WTC11 (cell line): ENCODE data around the gene GPC6. TPM values are rescaled to one million over a fixed set of nuclear protein-coding genes. Genes with fewer than 3 reads are reported as not detected.

Experiments used
- ATAC-seq: fragments of 200-7000 bp; cut with Tn5 transposase; 2 replicates; pipeline ENCODE4 v1.10.0; 2021; ENCODE audit warnings: mild to moderate bottlenecking, moderate library complexity
- CTCF ChIA-PET: fragments of 300-600 bp; sonication (Branson Sonifier 250); formaldehyde crosslinking; loops from one replicate; lab custom pipeline; 2021; ENCODE audit warnings: antibody characterized with exemption; lab: Charles Lee
- POLR2A ChIA-PET: fragments of 350-600 bp; sonication (Branson Sonifier 250); formaldehyde crosslinking; loops from one replicate; lab custom pipeline; 2021; ENCODE audit warnings: antibody characterized with exemption; lab: Charles Lee
- DNase-seq: peaks from one replicate; pipeline ENCODE4 v3.0.0; 2021; ENCODE audit warnings: low spot score
- H3K27ac Mint-ChIP-seq: 2 replicates; pipeline ENCODE4 v1.8.0; 2021; ENCODE audit warnings: mixed read lengths
- H3K27me3 Mint-ChIP-seq: 2 replicates; pipeline ENCODE4 v1.8.0; 2021; ENCODE audit warnings: low read depth, mild to moderate bottlenecking, moderate library complexity, mixed read lengths
- H3K36me3 Mint-ChIP-seq: 2 replicates; pipeline ENCODE4 v1.8.0; 2021; ENCODE audit warnings: mixed read lengths
- H3K4me1 Mint-ChIP-seq: 2 replicates; pipeline ENCODE4 v1.8.0; 2022; ENCODE audit warnings: mixed read lengths
- H3K4me3 Mint-ChIP-seq: 2 replicates; pipeline ENCODE4 v1.8.0; 2021; ENCODE audit warnings: mild to moderate bottlenecking, moderate library complexity, mixed read lengths
- H3K9me3 Mint-ChIP-seq: 2 replicates; pipeline ENCODE4 v1.8.0; 2021; ENCODE audit warnings: mixed read lengths
- AFF4 ChIP-seq: sonication (generic); formaldehyde crosslinking; IDR thresholded peaks from 2 replicates; pipeline ENCODE4 v1.8.1; 2023; ENCODE audit warnings: mild to moderate bottlenecking, missing genetic modification reagents, borderline replicate concordance
- ARID4B ChIP-seq: sonication (generic); formaldehyde crosslinking; IDR thresholded peaks from 2 replicates; pipeline ENCODE4 v1.8.0; 2023; ENCODE audit warnings: missing genetic modification reagents, mild to moderate bottlenecking, borderline replicate concordance
- CBFB ChIP-seq: sonication (generic); formaldehyde crosslinking; IDR thresholded peaks from 2 replicates; pipeline ENCODE4 v1.8.1; 2022; ENCODE audit warnings: mild to moderate bottlenecking, low read depth, missing genetic modification reagents
- CREM ChIP-seq: sonication (generic); formaldehyde crosslinking; IDR thresholded peaks from 2 replicates; pipeline ENCODE4 v1.8.1; 2022; ENCODE audit warnings: mild to moderate bottlenecking, missing genetic modification reagents, moderate library complexity
- E2F4 ChIP-seq: sonication (generic); formaldehyde crosslinking; IDR thresholded peaks from 2 replicates; pipeline ENCODE4 v1.8.1; 2022; ENCODE audit warnings: low read depth, mild to moderate bottlenecking, moderate library complexity, missing genetic modification reagents, borderline replicate concordance
- ESRRA ChIP-seq: sonication (generic); formaldehyde crosslinking; IDR thresholded peaks from 2 replicates; pipeline ENCODE4 v1.8.1; 2022; ENCODE audit warnings: mild to moderate bottlenecking, missing genetic modification reagents, borderline replicate concordance
- FOXP4 ChIP-seq: sonication (generic); formaldehyde crosslinking; IDR thresholded peaks from 2 replicates; pipeline ENCODE4 v1.8.0; 2022; ENCODE audit warnings: mild to moderate bottlenecking, missing genetic modification reagents
- NFATC4 ChIP-seq: fragments of 250-450 bp; sonication (Bioruptor Pico); IDR thresholded peaks from 2 replicates; pipeline ENCODE4 v1.9.0; 2021; ENCODE audit warnings: mild to moderate bottlenecking
- NFE2L1 ChIP-seq: sonication (generic); formaldehyde crosslinking; IDR thresholded peaks from 2 replicates; pipeline ENCODE4 v1.8.1; 2023; ENCODE audit warnings: missing genetic modification reagents
- RELA ChIP-seq: sonication (generic); formaldehyde crosslinking; IDR thresholded peaks from 2 replicates; pipeline ENCODE4 v1.8.1; 2022; ENCODE audit warnings: missing genetic modification reagents, mild to moderate bottlenecking, borderline replicate concordance
- STAT6 ChIP-seq: sonication (generic); formaldehyde crosslinking; conservative IDR thresholded peaks from 2 replicates; pipeline ENCODE4 v1.8.1; 2023; ENCODE audit warnings: mild to moderate bottlenecking, low read depth, missing genetic modification reagents, moderate library complexity
- TEAD1 ChIP-seq: sonication (generic); formaldehyde crosslinking; IDR thresholded peaks from 2 replicates; pipeline ENCODE4 v1.8.0; 2022; ENCODE audit warnings: mild to moderate bottlenecking, missing genetic modification reagents
- USF1 ChIP-seq: sonication (generic); formaldehyde crosslinking; IDR thresholded peaks from 2 replicates; pipeline ENCODE4 v1.8.0; 2022; ENCODE audit warnings: mild to moderate bottlenecking, missing genetic modification reagents
- ZBTB21 ChIP-seq: sonication (generic); formaldehyde crosslinking; IDR thresholded peaks from 2 replicates; pipeline ENCODE4 v1.8.1; 2023; ENCODE audit warnings: mild to moderate bottlenecking, missing genetic modification reagents, borderline replicate concordance
- ZNF121 ChIP-seq: sonication (generic); formaldehyde crosslinking; IDR thresholded peaks from 2 replicates; pipeline ENCODE4 v1.8.0; 2023; ENCODE audit warnings: missing genetic modification reagents
- total RNA-seq: library from RNA; stranded (reverse); gene quantifications from 3 replicates; pipeline ENCODE4 v1.2.3, GENCODE V29; 2021
- TF ChIP-seq, protein P1 (sequence below): sonication (generic); formaldehyde crosslinking; IDR thresholded peaks from 2 replicates; pipeline ENCODE4 v1.8.0; 2022; ENCODE audit warnings: mild to moderate bottlenecking, missing genetic modification reagents
- TF ChIP-seq, protein P2 (sequence below): sonication (generic); formaldehyde crosslinking; IDR thresholded peaks from 2 replicates; pipeline ENCODE4 v1.8.1; 2023; ENCODE audit warnings: mild to moderate bottlenecking, missing genetic modification reagents, moderate library complexity

Gene GPC6
- total RNA-seq, 1 experiment from 2014 or later = 19.5 TPM

GRCh38 chr13:94263038-94263437, 1036.4 kb downstream of the GPC6 start (continued):
- TF ChIP-seq AFF4 (CRISPR knock-in tag) (no peak), ZBTB21 (CRISPR knock-in tag) (no peak)

GRCh38 chr13:94267581-94268366, 1041.2 kb downstream of the GPC6 start:
- POLR2A ChIA-PET = no interaction called here
- Mint-ChIP-seq H3K36me3 (no peaks in the 10 kb centered on the region), H3K4me1 (peaks cover 2% of the 10 kb centered on the region; the same call in 1 of the 2 replicates), H3K27ac (no peak overlapping the region), H3K4me3 (no peak overlapping the region), H3K9me3 (peaks cover 11% of the 10 kb centered on the region; the same call in 1 of the 2 replicates), H3K27me3 (no peaks in the 10 kb centered on the region; the same call in 1 of the 2 replicates)
- TF ChIP-seq NFATC4 (no peak), USF1 (no peak), ZNF121 (no peak), CREM (CRISPR knock-in tag) (no peak), CBFB (CRISPR knock-in tag) (no peak), TEAD1 (no peak), ARID4B (CRISPR knock-in tag) (no peak), NFE2L1 (no peak), ESRRA (CRISPR knock-in tag) (no peak), STAT6 (CRISPR knock-in tag) (no peak), E2F4 (CRISPR knock-in tag) (no peak), FOXP4 (CRISPR knock-in tag) (no peak), RELA (CRISPR knock-in tag) (no peak)
- TF ChIP-seq, protein P1, sequence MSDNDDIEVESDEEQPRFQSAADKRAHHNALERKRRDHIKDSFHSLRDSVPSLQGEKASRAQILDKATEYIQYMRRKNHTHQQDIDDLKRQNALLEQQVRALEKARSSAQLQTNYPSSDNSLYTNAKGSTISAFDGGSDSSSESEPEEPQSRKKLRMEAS (CRISPR knock-in tag) = no peak
- TF ChIP-seq, protein P2, sequence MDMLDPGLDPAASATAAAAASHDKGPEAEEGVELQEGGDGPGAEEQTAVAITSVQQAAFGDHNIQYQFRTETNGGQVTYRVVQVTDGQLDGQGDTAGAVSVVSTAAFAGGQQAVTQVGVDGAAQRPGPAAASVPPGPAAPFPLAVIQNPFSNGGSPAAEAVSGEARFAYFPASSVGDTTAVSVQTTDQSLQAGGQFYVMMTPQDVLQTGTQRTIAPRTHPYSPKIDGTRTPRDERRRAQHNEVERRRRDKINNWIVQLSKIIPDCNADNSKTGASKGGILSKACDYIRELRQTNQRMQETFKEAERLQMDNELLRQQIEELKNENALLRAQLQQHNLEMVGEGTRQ = no peak
- ATAC-seq (no peak), DNase-seq (no peak)
- CTCF ChIA-PET = no interaction called here
